ENCODE data around the gene TIAM1.

The TIAM1 gene

GRCh38 chr21:31343680-31344480 lies at the start of gene TIAM1:
Gene TIAM1 (minus strand): TSS chr21:31344261. CDS start chr21:31266972, 77,289 bp downstream.
- no peak within 1 kb of the TSS for H3K27ac Mint-ChIP-seq
- ATAC-seq = no peak
- no peaks in the 10 kb centered on the region for H3K36me3 Mint-ChIP-seq
- H3K27me3 Mint-ChIP-seq = peaks cover 71% of the 10 kb centered on the region
- H3K4me1 Mint-ChIP-seq = peaks cover 29% of the 10 kb centered on the region
- H3K4me3 Mint-ChIP-seq = peak within 1 kb of the TSS; percentile 58
- H3K9me3 Mint-ChIP-seq = no peaks in the 10 kb centered on the region

- no peaks in the 10 kb centered on the region for H3K27me3 Mint-ChIP-seq
- no peaks in the 10 kb centered on the region for H3K4me1 Mint-ChIP-seq
- ATAC-seq = peak; percentile 45
- H3K36me3 Mint-ChIP-seq = no peaks in the 10 kb centered on the region
- H3K9me3 Mint-ChIP-seq = peaks cover 3% of the 10 kb centered on the region
- H3K4me3 Mint-ChIP-seq = no peak overlapping the region
- no peak overlapping the region for H3K27ac Mint-ChIP-seq
These were observed 43.6 kb upstream of the TIAM1 start for GRCh38 chr21:31387560-31388186.

- H3K36me3 Mint-ChIP-seq = no peaks in the 10 kb centered on the region
These were observed 41.9 kb upstream of the TIAM1 start for GRCh38 chr21:31386006-31386405.

DNA sequence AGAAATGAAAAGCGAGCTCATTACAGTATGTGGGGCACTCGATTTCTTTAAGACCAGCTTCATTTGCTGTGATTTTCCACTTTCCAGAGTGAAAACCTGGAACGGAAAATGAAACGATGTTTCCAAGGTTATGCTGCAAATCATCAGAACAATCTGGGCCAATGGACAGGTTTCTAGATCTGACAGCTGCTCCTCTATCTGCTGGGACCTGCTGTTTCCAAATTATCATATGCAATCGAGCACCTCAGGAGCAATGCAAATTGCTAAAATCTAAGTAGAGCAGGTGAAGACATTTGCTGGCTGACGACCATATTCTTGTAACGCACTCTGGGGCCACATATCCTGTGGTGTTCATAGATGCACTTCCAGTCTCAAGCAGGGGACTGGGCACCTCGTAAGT lies 39.7 kb upstream of the TIAM1 start:
- ATAC-seq = no peak
- Mint-ChIP-seq H3K27me3 (no peaks in the 10 kb centered on the region), H3K4me3 (no peak overlapping the region), H3K27ac (no peak overlapping the region), H3K36me3 (no peaks in the 10 kb centered on the region), H3K4me1 (no peaks in the 10 kb centered on the region), H3K9me3 (peaks cover 3% of the 10 kb centered on the region)

More at GRCh38 chr21:31386006-31386405, 41.9 kb upstream of the TIAM1 start:
- Mint-ChIP-seq H3K4me3 (no peak overlapping the region), H3K4me1 (no peaks in the 10 kb centered on the region), H3K9me3 (peaks cover 3% of the 10 kb centered on the region), H3K27me3 (no peaks in the 10 kb centered on the region), H3K27ac (no peak overlapping the region)
- no peak for ATAC-seq

GRCh38 chr21:31382060-31382459 lies 38.0 kb upstream of the TIAM1 start:
- no peak overlapping the region for H3K4me3 Mint-ChIP-seq
- no peaks in the 10 kb centered on the region for H3K36me3 Mint-ChIP-seq
- no peak overlapping the region for H3K27ac Mint-ChIP-seq
- peaks cover 3% of the 10 kb centered on the region for H3K9me3 Mint-ChIP-seq
- H3K27me3 Mint-ChIP-seq = no peaks in the 10 kb centered on the region
- no peak for ATAC-seq
- no peaks in the 10 kb centered on the region for H3K4me1 Mint-ChIP-seq

- Mint-ChIP-seq H3K4me3 (no peak overlapping the region), H3K27ac (no peak overlapping the region), H3K36me3 (no peaks in the 10 kb centered on the region), H3K27me3 (no peaks in the 10 kb centered on the region), H3K9me3 (no peaks in the 10 kb centered on the region), H3K4me1 (no peaks in the 10 kb centered on the region)
- ATAC-seq = no peak
These were observed 32.2 kb upstream of the TIAM1 start for GRCh38 chr21:31376301-31376700.

GRCh38 chr21:31374395-31374794 lies 30.3 kb upstream of the TIAM1 start:
- Mint-ChIP-seq H3K36me3 (no peaks in the 10 kb centered on the region), H3K27ac (no peak overlapping the region), H3K9me3 (no peaks in the 10 kb centered on the region), H3K4me3 (no peak overlapping the region), H3K4me1 (no peaks in the 10 kb centered on the region), H3K27me3 (no peaks in the 10 kb centered on the region)
- ATAC-seq = no peak

DNA sequence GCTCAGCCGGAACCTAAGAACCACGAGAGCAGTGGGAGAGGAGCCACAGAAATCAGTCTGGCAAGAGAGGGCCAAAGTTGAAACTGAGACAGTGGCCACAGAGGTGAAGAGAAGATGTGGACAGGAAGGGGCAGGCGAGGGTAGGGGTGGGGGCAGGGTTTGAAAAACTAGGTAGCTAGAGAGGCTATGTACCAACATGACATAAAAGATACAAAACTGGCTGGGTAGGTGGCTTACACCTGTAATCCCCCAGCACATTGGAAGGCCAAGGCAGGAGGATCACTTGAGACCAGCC lies 28.4 kb upstream of the TIAM1 start:
- Mint-ChIP-seq H3K9me3 (no peaks in the 10 kb centered on the region), H3K4me3 (no peak overlapping the region)

GRCh38 chr21:31371715-31372470 lies 27.8 kb upstream of the TIAM1 start:
- H3K36me3 Mint-ChIP-seq = no peaks in the 10 kb centered on the region
- no peaks in the 10 kb centered on the region for H3K9me3 Mint-ChIP-seq
- no peak overlapping the region for H3K27ac Mint-ChIP-seq
- no peaks in the 10 kb centered on the region for H3K4me1 Mint-ChIP-seq
- no peak overlapping the region for H3K4me3 Mint-ChIP-seq
- H3K27me3 Mint-ChIP-seq = no peaks in the 10 kb centered on the region
- no peak for ATAC-seq

More for the DNA sequence above, 28.4 kb upstream of the TIAM1 start:
- Mint-ChIP-seq H3K27ac (no peak overlapping the region), H3K4me1 (no peaks in the 10 kb centered on the region), H3K36me3 (no peaks in the 10 kb centered on the region), H3K27me3 (no peaks in the 10 kb centered on the region)
- no peak for ATAC-seq

- no peak overlapping the region for H3K27ac Mint-ChIP-seq
- H3K4me3 Mint-ChIP-seq = no peak overlapping the region
- H3K9me3 Mint-ChIP-seq = no peaks in the 10 kb centered on the region
- no peak for ATAC-seq
- H3K4me1 Mint-ChIP-seq = no peaks in the 10 kb centered on the region
- no peaks in the 10 kb centered on the region for H3K36me3 Mint-ChIP-seq
- H3K27me3 Mint-ChIP-seq = no peaks in the 10 kb centered on the region
These were observed 27.0 kb upstream of the TIAM1 start for GRCh38 chr21:31370893-31371544.

DNA sequence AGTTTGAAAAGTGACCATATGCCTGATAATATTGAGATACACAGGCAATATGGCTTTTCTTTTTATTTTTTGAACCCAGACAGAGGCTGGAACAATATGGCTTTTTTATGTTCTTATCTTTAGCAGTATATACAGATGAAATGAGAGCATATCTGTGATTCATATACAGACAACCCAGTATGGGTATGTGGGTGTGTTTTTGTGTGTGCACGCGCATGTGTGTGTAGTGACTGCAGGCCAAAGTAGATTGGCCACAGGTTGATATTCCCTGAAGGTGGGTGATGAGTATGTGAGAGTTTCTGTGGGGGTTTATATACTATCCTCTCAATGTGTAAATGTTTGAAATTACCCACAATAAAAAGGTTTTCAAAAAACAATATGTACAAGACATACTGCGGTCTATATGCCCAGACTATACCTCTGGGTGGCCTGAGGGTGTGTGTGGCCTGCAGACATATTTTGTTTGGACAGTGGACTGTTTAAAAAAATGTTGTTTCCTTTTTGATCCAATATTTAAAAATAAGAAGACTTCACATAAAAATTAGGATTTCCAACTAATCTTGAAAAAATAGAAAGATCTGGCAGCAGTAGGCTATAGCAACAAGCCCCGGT lies 26.3 kb upstream of the TIAM1 start:
- Mint-ChIP-seq H3K27ac (no peak overlapping the region), H3K36me3 (no peaks in the 10 kb centered on the region), H3K9me3 (no peaks in the 10 kb centered on the region), H3K4me1 (no peaks in the 10 kb centered on the region), H3K27me3 (no peaks in the 10 kb centered on the region), H3K4me3 (no peak overlapping the region)
- no peak for ATAC-seq

DNA sequence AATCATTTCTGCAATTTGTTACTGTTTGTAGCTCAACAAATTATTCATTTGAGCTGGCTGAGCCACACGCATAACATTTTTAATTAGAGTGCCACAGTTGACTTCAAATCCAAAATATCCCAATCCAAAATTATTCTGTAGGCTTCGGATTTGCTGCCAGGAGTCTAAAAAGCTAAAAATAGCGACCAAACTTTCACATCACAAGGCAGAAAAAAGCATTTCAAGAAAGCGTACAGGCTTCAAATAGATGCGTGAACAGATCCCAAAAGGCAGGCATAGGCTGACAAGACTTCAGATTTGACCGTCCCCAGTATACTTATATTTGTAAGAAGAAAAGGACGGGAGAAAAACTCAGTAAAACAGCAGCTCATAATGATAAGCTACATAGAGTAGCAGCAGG lies 24.3 kb upstream of the TIAM1 start:
- no peak for ATAC-seq
- H3K4me1 Mint-ChIP-seq = no peaks in the 10 kb centered on the region

GRCh38 chr21:31367801-31368200 lies 23.7 kb upstream of the TIAM1 start:
- Mint-ChIP-seq H3K36me3 (no peaks in the 10 kb centered on the region), H3K27me3 (no peaks in the 10 kb centered on the region), H3K4me3 (no peak overlapping the region), H3K27ac (no peak overlapping the region), H3K4me1 (no peaks in the 10 kb centered on the region), H3K9me3 (peaks cover 2% of the 10 kb centered on the region)
- ATAC-seq = no peak

More for the DNA sequence above, 24.3 kb upstream of the TIAM1 start:
- peaks cover 2% of the 10 kb centered on the region for H3K9me3 Mint-ChIP-seq
- no peak overlapping the region for H3K27ac Mint-ChIP-seq
- no peaks in the 10 kb centered on the region for H3K27me3 Mint-ChIP-seq
- H3K36me3 Mint-ChIP-seq = no peaks in the 10 kb centered on the region
- no peak overlapping the region for H3K4me3 Mint-ChIP-seq

- no peak for ATAC-seq
- Mint-ChIP-seq H3K27ac (no peak overlapping the region), H3K4me1 (no peaks in the 10 kb centered on the region), H3K4me3 (no peak overlapping the region), H3K9me3 (peaks cover 2% of the 10 kb centered on the region), H3K27me3 (no peaks in the 10 kb centered on the region), H3K36me3 (no peaks in the 10 kb centered on the region)
These were observed 22.8 kb upstream of the TIAM1 start for GRCh38 chr21:31366825-31367224.
